Posterior vena cava (tissue), 2 donors: Measurements from ENCODE around the gene AGBL2. TPM values are rescaled to one million over a fixed set of nuclear protein-coding genes. Genes with fewer than 3 reads are reported as not detected.
"Not testable (repeated sequence)": the region's sequence is repeated elsewhere in the genome, so short reads cannot be mapped to it uniquely, and the experiment has no call there.

Experiments used
- DNase-seq: peaks from one replicate; pipeline ENCODE4 v3.0.0-alpha.2; 2020; ENCODE audit warnings: low spot score
- intact Hi-C, 2 donors: fragments of 100-400 bp; cut with DNase I; formaldehyde crosslinking; loops; one replicate each; pipeline versions ENCODE4 v1.14.1 to v1.14.2; 2022 to 2023
- total RNA-seq, 2 donors: library from RNA; stranded (reverse); fragmentation: NEBNext Ultra II Directional; extraction: Animal tissue kit (Norgen Biotek cat#: 25700); gene quantifications; one replicate each; pipeline ENCODE4 v1.2.1, GENCODE V29; 2021
- donor health status: DM: yes; HTN: yes; CAD: no.
- donor health status: DM: yes; HTN: yes; CAD: no.

The AGBL2 gene
- total RNA-seq, 2 donors from 2014 or later, result 0.48 to 0.79 TPM

GRCh38 chr11:47642099-47642855 lies 72.9 kb downstream of the AGBL2 start, which contains the start of gene MTCH2:
MTCH2 (minus strand) TSS chr11:47642559; CDS start chr11:47642465, 94 bp downstream.
- intact Hi-C loops, result no loop called here

GRCh38 chr11:47641600-47642098 lies 73.5 kb downstream of the AGBL2 start:
- intact Hi-C loops, result no loop called here
- no peak for DNase-seq

More at GRCh38 chr11:47642099-47642855, 72.9 kb downstream of the AGBL2 start, which contains the start of gene MTCH2:
- DNase-seq, result peak; percentile 99

DNA sequence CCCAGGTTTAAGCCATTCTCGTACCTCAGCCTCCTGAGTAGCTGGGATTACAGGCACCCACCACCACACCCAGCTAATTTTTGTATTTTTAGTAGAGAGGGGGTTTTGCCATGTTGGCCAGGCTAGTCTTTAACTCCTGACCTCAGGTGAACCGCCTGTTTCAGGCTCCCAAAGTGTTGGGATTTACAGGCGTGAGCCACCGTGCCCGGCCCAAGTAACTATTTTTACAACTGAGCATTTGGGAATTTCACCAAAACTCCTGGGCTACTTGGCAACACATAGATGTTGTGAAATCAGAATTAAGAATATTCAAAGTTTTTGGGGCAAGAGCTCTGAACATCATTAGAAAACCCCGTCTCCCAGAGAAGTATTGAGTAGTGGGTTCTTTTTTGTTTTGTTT lies 74.7 kb downstream of the AGBL2 start:
- intact Hi-C loops, result not testable (repeated sequence)

DNA sequence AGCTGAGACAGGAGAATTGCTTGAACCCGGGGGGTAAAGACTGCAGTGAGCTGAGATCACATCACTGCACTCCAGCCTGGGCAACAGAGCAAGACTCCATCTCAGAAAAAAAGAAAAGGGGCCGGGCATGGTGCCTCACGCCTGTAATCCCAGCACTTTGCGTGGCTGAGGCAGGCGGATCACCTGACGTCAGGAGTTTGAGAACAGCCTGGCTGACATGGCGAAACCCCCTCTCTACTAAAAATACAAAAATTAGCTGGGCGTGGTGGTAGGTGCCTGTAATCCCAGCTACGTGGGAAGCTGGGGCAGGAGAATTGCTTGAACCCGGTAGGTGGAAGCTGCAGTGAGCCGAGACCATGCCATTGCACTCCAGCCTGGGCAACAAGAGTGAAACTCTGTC lies 78.8 kb downstream of the AGBL2 start:
- DNase-seq, intact Hi-C loops: not testable (repeated sequence)

More for the DNA sequence above, 74.7 kb downstream of the AGBL2 start:
- not testable (repeated sequence) for DNase-seq

DNA sequence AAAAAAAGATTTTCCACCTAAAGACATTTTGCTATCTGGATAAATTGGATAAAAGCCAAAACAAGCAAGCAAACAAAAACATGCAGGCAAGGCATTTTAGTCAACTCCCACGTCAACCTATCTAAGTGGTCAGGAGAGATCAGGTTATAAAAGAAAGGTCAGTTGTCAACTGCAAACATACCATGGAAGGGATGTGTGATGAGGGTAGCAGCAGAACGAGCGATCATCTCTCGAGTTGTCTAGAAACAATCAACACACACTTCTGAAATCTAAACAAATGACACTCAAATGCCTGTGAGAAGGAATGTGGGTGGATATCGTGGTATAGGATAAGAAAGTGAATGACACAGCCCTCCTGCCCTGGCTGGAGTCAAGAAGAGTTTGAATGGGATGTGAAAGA lies 83.7 kb downstream of the AGBL2 start:
- intact Hi-C loops, result no loop called here
- DNase-seq, result no peak

GRCh38 chr11:47628026-47628425 lies 87.1 kb downstream of the AGBL2 start:
- DNase-seq, result no peak
- intact Hi-C loops, result no loop called here

- DNase-seq, result no peak
- intact Hi-C loops, result no loop called here
Observed at GRCh38 chr11:47626234-47626633, 88.9 kb downstream of the AGBL2 start.

GRCh38 chr11:47620836-47621378 lies 94.3 kb downstream of the AGBL2 start:
- no peak for DNase-seq
- intact Hi-C loops, result no loop called here

DNA sequence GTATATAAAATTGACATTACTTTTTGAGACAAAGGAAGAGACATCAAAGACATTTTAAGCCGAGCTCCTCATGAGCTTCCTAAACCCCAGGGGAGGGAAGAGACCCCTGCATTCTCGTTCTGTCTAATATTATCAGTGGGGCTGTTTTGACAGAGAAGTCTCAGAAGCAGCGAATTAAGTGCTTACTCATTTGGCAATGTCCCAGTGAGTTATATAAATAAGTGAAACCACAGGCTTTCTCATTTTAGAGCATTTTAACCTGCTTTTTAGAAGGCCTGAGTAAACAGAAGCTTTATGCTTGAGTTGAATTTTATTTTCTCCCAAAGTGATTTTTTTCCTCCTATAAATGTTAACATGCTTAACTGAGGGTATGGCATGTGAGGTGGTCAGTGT lies 97.8 kb downstream of the AGBL2 start:
- intact Hi-C loops, result no loop called here
- DNase-seq, result no peak

DNA sequence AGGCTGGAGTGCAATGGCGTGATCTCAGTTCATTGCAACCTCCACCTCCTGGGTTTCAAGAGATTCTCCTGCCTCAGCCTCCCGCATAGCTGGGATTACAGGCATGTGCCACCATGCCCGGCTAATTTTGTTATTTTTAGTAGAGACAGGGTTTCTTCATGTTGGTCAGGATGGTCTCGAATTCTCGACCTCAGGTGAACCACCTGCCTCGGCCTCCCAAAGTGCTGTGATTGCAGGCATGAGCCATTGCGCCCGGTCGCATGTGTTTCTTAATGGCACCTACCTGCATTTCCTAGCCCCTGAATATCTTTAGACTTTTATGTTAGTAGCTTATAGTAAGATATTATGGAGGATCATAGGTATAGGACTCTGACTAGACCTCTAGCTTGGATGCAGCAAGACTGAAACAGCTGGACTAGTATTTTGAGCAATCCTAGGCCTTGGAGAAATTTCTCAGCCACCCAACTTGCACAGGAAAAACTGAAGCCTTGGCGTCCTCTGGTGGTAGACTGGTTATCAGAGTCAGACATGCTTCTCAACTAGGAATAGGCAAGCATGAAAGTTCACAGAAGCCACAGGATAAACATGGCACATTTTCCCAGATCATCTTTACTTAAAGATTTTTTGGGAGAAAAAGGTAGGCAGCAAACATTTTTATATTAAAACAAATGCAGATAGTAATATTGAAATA lies 98.3 kb downstream of the AGBL2 start:
- intact Hi-C loops, result no loop called here
- no peak for DNase-seq

DNA sequence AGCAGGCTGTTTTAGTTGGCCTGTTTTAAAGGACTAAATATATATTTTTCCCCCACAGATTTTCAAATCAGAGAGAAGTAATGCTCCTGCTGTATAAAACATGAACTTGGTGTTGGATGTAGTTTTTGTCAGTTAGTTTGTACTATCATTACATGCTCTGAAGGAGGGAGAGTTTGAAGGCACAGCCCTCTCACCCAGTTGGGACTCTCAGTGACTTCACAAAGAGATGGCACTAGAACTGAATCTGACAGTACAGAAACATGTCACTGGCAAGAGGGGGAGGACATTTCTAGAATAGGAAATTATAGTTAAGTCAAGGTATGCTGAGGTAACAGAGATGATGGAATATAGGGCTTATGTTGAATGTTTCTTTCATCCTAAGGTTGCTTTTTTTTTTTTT lies 99.9 kb downstream of the AGBL2 start:
- no peak for DNase-seq
- intact Hi-C loops, result no loop called here

- intact Hi-C loops, result no loop called here
- DNase-seq, result peak; percentile 53
Observed at GRCh38 chr11:47611348-47611794, 103.8 kb downstream of the AGBL2 start.

- intact Hi-C loops, result no loop called here
- DNase-seq, result no peak
Observed at GRCh38 chr11:47609675-47610074, 105.5 kb downstream of the AGBL2 start.

Other genes starting within 250 kb of the AGBL2 start
- 10 to 100 TPM; 83.8 to 96.3 TPM for gene CELF1, start 162.2 kb downstream of the AGBL2 start, total RNA-seq
- 10 to 100 TPM; 28.9 to 29.2 TPM for gene PTPMT1, start 149.8 kb downstream of the AGBL2 start, total RNA-seq
- gene KBTBD4, start 136.4 kb downstream of the AGBL2 start, total RNA-seq, result 10 to 100 TPM in 1 of 2 donors, 1 to 10 TPM in 1; 9.5 to 12.3 TPM
- 10 to 100 TPM; 65.6 to 70.3 TPM for gene NDUFS3, start 136.3 kb downstream of the AGBL2 start, total RNA-seq
- 1 to 10 TPM; 3.4 to 7.2 TPM for gene FAM180B, start 128.7 kb downstream of the AGBL2 start, total RNA-seq
- 1 to 10 TPM; 2.0 to 7.1 TPM for gene C1QTNF4, start 121.0 kb downstream of the AGBL2 start, total RNA-seq
- 10 to 100 TPM; 56.3 to 63.4 TPM for gene MTCH2, start 72.8 kb downstream of the AGBL2 start, total RNA-seq
- gene FNBP4, start 52.0 kb upstream of the AGBL2 start, total RNA-seq, result 10 to 100 TPM; 76.0 to 76.6 TPM
- 10 to 100 TPM; 24.6 to 28.2 TPM for gene NUP160, start 133.0 kb upstream of the AGBL2 start, total RNA-seq